ENCODE data around the gene IRF2BP1. TPM values are rescaled to one million over a fixed set of nuclear protein-coding genes. Genes with fewer than 3 reads are reported as not detected.

IRF2BP1 gene
- total RNA-seq, 2 experiments from 2014 or later = 16.9 to 17.6 TPM

Other genes with a start within 250 kb of the IRF2BP1 start
- 100 to 1,000 TPM; 136 to 146 TPM for gene EML2, start 246.7 kb downstream of the IRF2BP1 start, total RNA-seq
- 10 to 100 TPM; 11.4 to 12.3 TPM for gene GIPR, start 217.9 kb downstream of the IRF2BP1 start, total RNA-seq
- gene SNRPD2, start 194.2 kb downstream of the IRF2BP1 start, total RNA-seq = 100 to 1,000 TPM; 505 to 519 TPM
- 10 to 100 TPM in 1 of 2 experiments, 1 to 10 TPM in 1; 9.1 to 11.9 TPM for gene QPCTL, start 193.5 kb downstream of the IRF2BP1 start, total RNA-seq
- 10 to 100 TPM; 34.4 to 36.4 TPM for gene FBXO46, start 155.2 kb downstream of the IRF2BP1 start, total RNA-seq
- not detected for gene MEIOSIN, start 152.7 kb downstream of the IRF2BP1 start, total RNA-seq
- 1 to 10 TPM; 1.6 to 1.7 TPM for gene SIX5, start 116.9 kb downstream of the IRF2BP1 start, total RNA-seq
- 10 to 100 TPM; 29.5 to 32.5 TPM for gene DMPK, start 103.7 kb downstream of the IRF2BP1 start, total RNA-seq
- gene DMWD, start 93.3 kb downstream of the IRF2BP1 start, total RNA-seq = 10 to 100 TPM; 63.1 to 65.4 TPM
- under 1 TPM; 0.25 to 0.30 TPM for gene RSPH6A, start 70.8 kb downstream of the IRF2BP1 start, total RNA-seq
- gene SYMPK, start 23.0 kb downstream of the IRF2BP1 start, total RNA-seq = 10 to 100 TPM; 88.3 to 89.2 TPM
- not detected for gene FOXA3, start 21.8 kb downstream of the IRF2BP1 start, total RNA-seq
- 10 to 100 TPM; 12.5 to 12.9 TPM for gene MYPOP, start 16.5 kb upstream of the IRF2BP1 start, total RNA-seq
- gene NANOS2, start 28.6 kb upstream of the IRF2BP1 start, total RNA-seq = not detected
- gene NOVA2, start 87.7 kb upstream of the IRF2BP1 start, total RNA-seq = under 1 TPM; 0.15 to 0.30 TPM
- gene CCDC61, start 109.3 kb upstream of the IRF2BP1 start, total RNA-seq = 10 to 100 TPM; 24.3 to 24.7 TPM
- not detected for gene PGLYRP1, start 136.9 kb upstream of the IRF2BP1 start, total RNA-seq
- not detected for gene IGFL4, start 154.9 kb upstream of the IRF2BP1 start, total RNA-seq
- gene IGFL3, start 238.5 kb upstream of the IRF2BP1 start, total RNA-seq = not detected